Activated CD8-positive, alpha-beta memory T cell treated with anti-CD3 and anti-CD28 coated beads for 36 hours (primary cell): ENCODE data around the gene TIGD3. TPM values are rescaled to one million over a fixed set of nuclear protein-coding genes. Genes with fewer than 3 reads are reported as not detected.

ENCODE experiments used
- CTCF ChIA-PET: fragments of 350-600 bp; sonication (Branson Sonifier 250); formaldehyde crosslinking; loops from one replicate; lab custom pipeline; 2021; ENCODE audit warnings: antibody characterized with exemption; lab: Charles Lee
- POLR2A ChIA-PET: fragments of 350-600 bp; sonication (Branson Sonifier 250); formaldehyde crosslinking; loops from one replicate; lab custom pipeline; 2021; ENCODE audit warnings: antibody characterized with exemption; lab: Charles Lee
- total RNA-seq, 2 experiments: library from RNA; stranded (reverse); gene quantifications; one replicate each; pipeline ENCODE4 v1.2.3, GENCODE V29; 2021

Gene TIGD3
- total RNA-seq, 2 experiments from 2014 or later = 0.65 TPM

- ChIA-PET CTCF (interaction anchor here (0.6 to 1.6 kb wide), 6 partner anchors 13 to 155 kb away, joined by 3 read pairs; no protein-coding TSS in a partner anchor), POLR2A (interaction anchor here (0.6 to 0.9 kb wide), 2 partner anchors 67 to 130 kb away, joined by 3 read pairs; partner anchors contain the start of gene NEAT1)
These were observed 643 bp downstream of the TIGD3 start for GRCh38 chr11:65355013-65355775.

- CTCF ChIA-PET = interaction anchor here (0.6 to 1.6 kb wide), 6 partner anchors 13 to 155 kb away, joined by 3 read pairs; no protein-coding TSS in a partner anchor
- POLR2A ChIA-PET = interaction anchor here (0.6 to 0.9 kb wide), 2 partner anchors 67 to 131 kb away, joined by 3 read pairs; partner anchors contain the start of gene NEAT1
These were observed 1.3 kb downstream of the TIGD3 start for GRCh38 chr11:65355776-65356393.

DNA sequence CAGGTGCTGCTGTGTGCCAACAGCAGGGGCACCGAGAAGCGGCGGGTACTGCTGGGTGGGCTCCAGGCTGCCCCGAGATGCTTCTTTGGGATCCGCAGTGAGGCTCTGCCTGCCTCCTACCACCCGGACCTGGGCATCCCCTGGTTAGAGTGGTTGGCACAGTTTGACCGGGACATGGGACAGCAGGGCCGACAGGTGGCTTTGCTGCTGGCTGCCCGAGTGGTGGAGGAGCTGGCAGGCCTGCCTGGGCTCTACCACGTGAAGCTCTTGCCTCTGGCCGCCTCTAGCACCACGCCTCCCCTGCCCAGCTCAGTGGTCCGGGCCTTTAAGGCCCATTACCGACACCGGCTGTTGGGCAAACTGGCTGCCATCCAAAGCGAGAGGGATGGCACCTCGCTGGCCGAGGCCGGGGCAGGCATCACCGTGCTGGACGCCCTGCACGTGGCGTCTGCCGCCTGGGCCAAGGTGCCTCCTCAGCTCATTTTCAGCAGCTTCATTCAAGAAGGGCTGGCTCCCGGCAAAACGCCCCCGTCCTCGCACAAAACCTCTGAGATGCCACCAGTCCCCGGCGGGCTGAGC lies 1.9 kb downstream of the TIGD3 start:
- ChIA-PET CTCF (interaction anchor here (1.2 to 1.6 kb wide), 6 partner anchors 12 to 155 kb away, joined by 3 read pairs; no protein-coding TSS in a partner anchor), POLR2A (no interaction called here)

- POLR2A ChIA-PET = no interaction called here
- CTCF ChIA-PET = interaction anchor here (1.1 to 1.2 kb wide), 2 partner anchors 10 to 133 kb away, joined by 4 to 5 read pairs; no protein-coding TSS in a partner anchor
These were observed 3.4 kb downstream of the TIGD3 start for GRCh38 chr11:65357856-65358356.

GRCh38 chr11:65362320-65362931 lies 7.9 kb downstream of the TIGD3 start:
- ChIA-PET CTCF (interaction anchor here (0.6 to 1.4 kb wide), 3 partner anchors 12 to 137 kb away, joined by 3 read pairs; no protein-coding TSS in a partner anchor), POLR2A (no interaction called here)

DNA sequence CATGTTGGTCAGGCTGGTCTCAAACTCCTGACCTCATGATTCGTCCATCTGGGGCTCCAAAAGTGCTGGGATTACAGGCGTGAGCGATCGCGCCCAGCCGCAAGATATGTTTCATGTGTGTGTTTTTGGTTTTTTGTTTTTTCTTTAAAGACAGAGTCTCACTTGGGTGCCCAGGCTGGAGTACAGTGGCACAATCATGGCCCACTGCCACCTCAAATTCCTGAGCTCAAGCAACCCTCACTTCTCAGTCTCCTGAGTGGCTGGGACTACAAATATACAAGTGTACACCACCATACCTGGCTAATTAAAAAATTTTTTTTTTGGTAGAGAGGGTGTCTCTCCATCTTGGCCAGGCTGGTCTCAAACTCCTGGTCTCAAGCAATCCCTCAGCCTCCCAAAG lies 8.4 kb downstream of the TIGD3 start:
- ChIA-PET CTCF (interaction anchor here (0.6 kb wide), 1 partner anchor 138 kb away, joined by 3 read pairs; no protein-coding TSS in a partner anchor), POLR2A (interaction anchor here (0.6 kb wide), 1 partner anchor 206 kb away, joined by 3 read pairs; no protein-coding TSS in a partner anchor)

DNA sequence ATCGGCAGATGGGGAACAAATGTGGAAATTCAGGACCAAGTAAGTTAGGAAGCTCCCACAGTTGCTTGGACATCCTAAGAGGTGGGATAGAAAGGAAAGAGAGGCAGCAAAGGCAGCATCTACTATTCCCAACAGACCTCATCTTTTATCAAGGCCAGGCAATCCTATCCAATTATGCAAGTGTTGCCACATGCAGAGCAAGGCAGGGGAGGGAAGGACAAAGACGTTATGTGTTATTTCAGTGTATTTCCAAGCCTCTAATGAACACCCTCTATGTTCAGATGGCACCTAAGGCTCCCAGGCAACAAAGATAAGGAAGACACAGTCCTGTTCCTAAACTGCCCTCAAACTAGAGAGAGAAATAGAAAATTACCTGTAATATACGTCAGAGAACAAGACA lies 9.2 kb downstream of the TIGD3 start:
- POLR2A ChIA-PET = interaction anchor here (0.6 kb wide), 1 partner anchor 206 kb away, joined by 3 read pairs; no protein-coding TSS in a partner anchor
- CTCF ChIA-PET = no interaction called here

DNA sequence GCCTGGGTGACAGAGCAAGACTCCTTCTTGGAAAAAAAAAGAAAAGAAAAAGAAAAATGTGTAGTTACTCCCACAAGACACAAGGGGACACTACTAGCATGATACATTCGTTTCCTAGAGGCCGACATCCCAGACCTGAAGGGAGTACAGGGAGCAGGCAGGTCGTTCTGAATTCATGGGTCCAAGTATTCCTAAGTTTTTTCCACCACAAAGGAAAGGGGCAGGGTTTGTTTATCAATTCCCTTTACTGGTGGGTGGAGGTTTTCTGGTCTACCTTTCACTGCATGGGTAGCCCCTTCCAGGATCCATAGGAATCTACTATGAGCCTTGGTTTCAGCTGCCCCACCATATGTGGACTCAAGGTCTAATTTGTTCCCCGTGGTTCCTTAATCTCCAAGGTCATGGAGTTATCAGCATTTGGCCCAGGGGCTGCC lies 11.8 kb downstream of the TIGD3 start:
- CTCF ChIA-PET = interaction anchor here (1.1 kb wide), 1 partner anchor 144 kb away, joined by 4 read pairs; no protein-coding TSS in a partner anchor
- POLR2A ChIA-PET = no interaction called here

DNA sequence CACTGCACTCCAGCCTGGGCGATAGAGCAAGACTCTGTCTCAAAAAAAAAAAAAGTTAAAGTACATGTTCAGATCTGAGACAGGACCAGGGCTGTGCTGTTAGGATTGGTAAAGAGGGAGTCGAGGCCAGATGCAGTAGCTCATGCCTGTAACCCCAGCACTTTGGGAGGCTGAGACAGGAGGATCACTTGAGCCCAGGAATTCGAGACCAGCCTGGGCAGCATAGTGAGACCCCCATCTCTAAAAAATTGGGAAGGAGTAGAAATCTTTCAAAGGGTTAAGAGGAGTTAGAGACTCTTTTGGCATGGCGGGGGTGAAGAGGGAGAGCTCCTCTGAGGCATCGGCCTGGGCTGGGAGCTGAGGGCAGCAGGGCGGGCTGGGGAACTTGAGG lies 16.1 kb downstream of the TIGD3 start:
- ChIA-PET CTCF (interaction anchor here (0.6 to 0.9 kb wide), 2 partner anchors 46 to 125 kb away, joined by 3 to 5 read pairs; no protein-coding TSS in a partner anchor), POLR2A (no interaction called here)

GRCh38 chr11:65373839-65374580 lies 19.5 kb downstream of the TIGD3 start:
- POLR2A ChIA-PET = no interaction called here
- CTCF ChIA-PET = interaction anchor here (0.8 to 0.9 kb wide), 3 partner anchors 9 to 24 kb away, joined by 3 to 4 read pairs (median 3); no protein-coding TSS in a partner anchor

- POLR2A ChIA-PET = no interaction called here
These were observed 20.5 kb downstream of the TIGD3 start for GRCh38 chr11:65375012-65375411.

DNA sequence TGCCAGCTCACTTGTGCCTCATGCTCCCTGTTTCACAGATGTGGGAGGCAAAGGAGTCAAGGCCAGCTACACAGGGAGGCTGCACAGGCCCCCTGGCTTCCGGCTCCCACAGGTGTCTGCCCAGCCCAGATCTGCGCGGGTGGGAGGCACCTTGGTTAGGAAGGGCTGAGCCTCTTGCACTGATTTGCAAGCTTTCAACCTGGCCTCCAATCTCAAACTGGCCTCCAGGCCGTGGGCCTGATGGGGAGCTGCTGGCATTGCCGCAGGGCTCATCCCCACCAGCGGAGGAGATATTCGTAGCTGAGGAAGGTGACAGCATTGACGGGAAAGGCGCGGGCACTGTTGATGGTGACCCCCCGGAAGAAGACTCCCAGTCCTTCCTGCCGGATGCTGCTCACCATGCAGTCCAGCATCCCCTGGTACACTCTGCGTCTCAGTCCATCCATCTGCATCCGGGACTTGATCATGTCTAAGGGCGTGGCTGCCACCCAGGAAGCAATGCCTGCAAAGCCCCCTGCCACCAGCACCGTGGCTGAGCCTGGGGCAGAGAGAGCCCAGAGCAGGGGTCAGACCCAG lies 21.7 kb downstream of the TIGD3 start:
- ChIA-PET CTCF (no interaction called here), POLR2A (interaction anchor here (0.6 kb wide), 1 partner anchor 104 kb away, joined by 3 read pairs; no protein-coding TSS in a partner anchor)

More at GRCh38 chr11:65375012-65375411, 20.5 kb downstream of the TIGD3 start:
- CTCF ChIA-PET = interaction anchor here (0.9 kb wide), 1 partner anchor 25 kb away, joined by 3 read pairs; no protein-coding TSS in a partner anchor

DNA sequence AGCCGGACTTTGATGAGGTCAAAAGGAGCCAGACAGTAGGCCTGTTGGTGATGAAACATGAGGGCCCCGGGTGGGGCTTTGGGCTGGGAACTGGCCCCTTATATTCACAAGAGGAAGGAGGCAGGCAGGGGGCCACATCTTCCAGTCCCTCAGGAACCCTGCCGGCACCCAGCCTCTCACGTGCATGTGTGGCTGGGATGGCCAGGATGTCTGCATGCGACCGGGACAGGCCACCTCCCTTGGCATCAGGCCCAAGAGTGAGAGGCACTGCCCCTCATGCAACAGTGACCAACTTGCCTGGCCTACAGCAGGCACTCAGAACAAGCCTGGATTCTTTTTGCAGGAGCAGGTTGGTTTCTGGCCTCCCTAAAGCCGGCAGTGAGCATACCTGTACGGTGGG lies 22.5 kb downstream of the TIGD3 start:
- CTCF ChIA-PET = no interaction called here
- POLR2A ChIA-PET = no interaction called here

DNA sequence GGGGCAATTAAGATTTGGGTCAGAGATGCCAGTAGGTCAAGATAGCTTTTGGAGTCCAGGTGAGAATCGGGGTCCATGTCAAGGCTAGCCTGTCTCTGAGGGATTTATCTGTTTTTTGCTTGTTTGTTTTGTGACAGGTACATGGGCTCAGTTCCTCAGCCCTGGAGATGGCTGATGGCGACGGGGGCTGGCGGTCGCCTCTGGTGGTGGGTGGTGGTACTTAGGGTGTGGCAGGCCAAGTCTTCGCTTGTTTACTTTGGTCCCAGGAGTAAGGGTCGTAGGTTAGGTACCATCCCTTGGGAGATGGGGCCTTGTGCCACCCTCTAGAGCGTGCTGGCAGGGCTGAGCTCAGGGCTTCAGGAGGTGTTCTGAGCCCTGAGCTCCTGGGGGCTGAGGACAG lies 23.2 kb downstream of the TIGD3 start:
- ChIA-PET CTCF (interaction anchor here (0.9 to 1.6 kb wide), 4 partner anchors 9 to 153 kb away, joined by 3 to 6 read pairs (median 3); no protein-coding TSS in a partner anchor), POLR2A (interaction anchor here (1.0 kb wide), 1 partner anchor 38 kb away, joined by 3 read pairs; no protein-coding TSS in a partner anchor)

GRCh38 chr11:65378208-65378927 lies 23.8 kb downstream of the TIGD3 start:
- ChIA-PET CTCF (interaction anchor here (0.9 to 1.6 kb wide), 4 partner anchors 10 to 153 kb away, joined by 3 to 6 read pairs (median 3); no protein-coding TSS in a partner anchor), POLR2A (interaction anchor here (1.0 kb wide), 1 partner anchor 37 kb away, joined by 3 read pairs; no protein-coding TSS in a partner anchor)

GRCh38 chr11:65378928-65379638 lies 24.5 kb downstream of the TIGD3 start:
- ChIA-PET CTCF (interaction anchor here (1.3 to 1.6 kb wide), 3 partner anchors 49 to 154 kb away, joined by 3 to 6 read pairs (median 3); no protein-coding TSS in a partner anchor), POLR2A (no interaction called here)
